Measurements from ENCODE around the gene NDUFA7. TPM values are rescaled to one million over a fixed set of nuclear protein-coding genes. Genes with fewer than 3 reads are reported as not detected.
"Not testable (repeated sequence)": the region's sequence is repeated elsewhere in the genome, so short reads cannot be mapped to it uniquely, and the experiment has no call there.

Gene NDUFA7
- total and polyA plus RNA-seq, 11 donors, result 74.5 to 393 (median 104) TPM

DNA sequence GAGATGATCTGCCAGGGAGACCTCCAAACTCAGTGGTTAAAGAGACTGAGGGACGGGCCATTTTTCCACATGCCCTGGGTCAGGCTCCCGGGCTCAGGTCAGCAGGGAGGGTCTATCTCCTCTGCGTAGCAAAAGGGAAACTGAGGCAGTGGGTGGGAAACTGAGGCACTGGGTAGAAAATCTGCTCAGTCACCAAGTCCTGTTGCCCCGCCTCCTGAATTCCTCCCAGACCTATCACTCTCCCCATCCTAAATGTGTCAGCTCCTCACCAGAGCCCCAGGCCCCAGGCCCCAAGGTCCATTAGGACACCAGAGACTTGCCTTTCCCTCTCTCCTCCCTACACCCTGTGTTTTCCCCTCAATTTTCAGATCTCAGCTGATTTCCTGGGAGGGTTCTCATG lies 15.4 kb downstream of the NDUFA7 start:
- intact Hi-C loops (cut with DNase I), result no loop called here
- peak overlapping the region in 2 of 12 donors; percentile 66 to 83 for H3K4me3 ChIP-seq
- peak in 4 of 5 donors; percentile 2 to 25 (median 12) for DNase-seq

DNA sequence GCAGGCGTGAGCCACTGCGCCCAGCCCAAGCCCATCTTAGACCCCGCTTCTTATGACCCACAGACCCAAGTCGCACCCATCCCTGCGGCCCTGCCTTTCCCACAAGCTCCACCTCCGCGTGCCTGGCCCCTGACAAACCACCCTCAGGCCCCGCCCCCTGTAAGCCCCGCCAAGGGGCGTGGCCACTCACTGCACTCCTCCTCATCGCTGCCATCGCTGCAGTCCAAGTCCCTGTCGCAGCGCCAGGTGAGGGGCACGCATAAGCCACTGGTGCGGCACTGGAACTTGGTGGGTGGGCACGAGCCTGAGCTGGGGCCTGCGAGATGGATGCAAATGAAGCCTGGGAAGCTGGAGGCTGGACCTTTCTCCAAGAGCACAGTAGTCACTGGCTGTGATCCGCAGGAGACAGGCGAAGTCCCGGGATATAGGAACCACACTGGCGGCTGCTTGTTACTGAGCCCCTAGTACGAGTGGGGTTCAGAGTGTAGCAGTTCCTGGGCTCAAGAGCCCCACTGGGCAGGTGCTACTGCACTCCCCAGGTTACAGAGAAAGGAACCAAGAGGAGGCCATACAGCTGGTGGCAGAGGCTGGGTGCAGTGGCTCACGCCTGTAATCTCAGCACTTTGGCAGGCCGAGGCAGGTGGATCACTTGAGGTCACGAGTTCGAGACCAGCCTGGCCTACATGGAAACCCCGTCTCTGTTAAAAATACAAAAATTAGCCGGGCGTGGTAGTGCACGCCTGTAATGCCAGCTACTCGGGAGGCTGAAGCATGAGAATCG lies 16.1 kb downstream of the NDUFA7 start:
- TF ChIP-seq, protein P1, sequence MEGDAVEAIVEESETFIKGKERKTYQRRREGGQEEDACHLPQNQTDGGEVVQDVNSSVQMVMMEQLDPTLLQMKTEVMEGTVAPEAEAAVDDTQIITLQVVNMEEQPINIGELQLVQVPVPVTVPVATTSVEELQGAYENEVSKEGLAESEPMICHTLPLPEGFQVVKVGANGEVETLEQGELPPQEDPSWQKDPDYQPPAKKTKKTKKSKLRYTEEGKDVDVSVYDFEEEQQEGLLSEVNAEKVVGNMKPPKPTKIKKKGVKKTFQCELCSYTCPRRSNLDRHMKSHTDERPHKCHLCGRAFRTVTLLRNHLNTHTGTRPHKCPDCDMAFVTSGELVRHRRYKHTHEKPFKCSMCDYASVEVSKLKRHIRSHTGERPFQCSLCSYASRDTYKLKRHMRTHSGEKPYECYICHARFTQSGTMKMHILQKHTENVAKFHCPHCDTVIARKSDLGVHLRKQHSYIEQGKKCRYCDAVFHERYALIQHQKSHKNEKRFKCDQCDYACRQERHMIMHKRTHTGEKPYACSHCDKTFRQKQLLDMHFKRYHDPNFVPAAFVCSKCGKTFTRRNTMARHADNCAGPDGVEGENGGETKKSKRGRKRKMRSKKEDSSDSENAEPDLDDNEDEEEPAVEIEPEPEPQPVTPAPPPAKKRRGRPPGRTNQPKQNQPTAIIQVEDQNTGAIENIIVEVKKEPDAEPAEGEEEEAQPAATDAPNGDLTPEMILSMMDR (IDR thresholded peaks at IDR 0.05), result no peak
- TF ChIP-seq POLR2A (IDR thresholded peaks at IDR 0.05), result no peak
- intact Hi-C loops (cut with DNase I), result no loop called here
- WGBS, 4 donors, result 83 to 84% (median 84%) methylated on average over 31 to 33 of the region's 33 CpGs
- no peak overlapping the region for H3K4me3 ChIP-seq
- no peaks in the 10 kb centered on the region for H3K9me3 ChIP-seq
- DNase-seq (peak in 4 of 5 donors; percentile 6 to 33 (median 24)), ATAC-seq (no peak)
- no peak overlapping the region for H3K27ac ChIP-seq
- peaks cover 0 to 46% (median 28%) of the 10 kb centered on the region in 12 donors for H3K4me1 ChIP-seq
- no peaks in the 10 kb centered on the region for H3K27me3 ChIP-seq
- peaks cover 0 to 15% (median 10%) of the 10 kb centered on the region in 9 donors for H3K36me3 ChIP-seq

More for the DNA sequence above, 15.4 kb downstream of the NDUFA7 start:
- no peak for ATAC-seq
- Histone ChIP-seq H3K27ac (peak overlapping the region in 8 of 12 donors; percentile 18 to 58 (median 39)), H3K27me3 (no peaks in the 10 kb centered on the region), H3K9me3 (no peaks in the 10 kb centered on the region), H3K36me3 (peaks cover 0 to 22% (median 16%) of the 10 kb centered on the region in 9 donors), H3K4me1 (peaks cover 0 to 46% (median 28%) of the 10 kb centered on the region in 12 donors)
- 84 to 98% (median 93%) methylated on average over 4 of the region's 4 CpGs for WGBS, 4 donors
- TF ChIP-seq, protein P1 (IDR thresholded peaks at IDR 0.05), result no peak
- TF ChIP-seq POLR2A (IDR thresholded peaks at IDR 0.05), result no peak

DNA sequence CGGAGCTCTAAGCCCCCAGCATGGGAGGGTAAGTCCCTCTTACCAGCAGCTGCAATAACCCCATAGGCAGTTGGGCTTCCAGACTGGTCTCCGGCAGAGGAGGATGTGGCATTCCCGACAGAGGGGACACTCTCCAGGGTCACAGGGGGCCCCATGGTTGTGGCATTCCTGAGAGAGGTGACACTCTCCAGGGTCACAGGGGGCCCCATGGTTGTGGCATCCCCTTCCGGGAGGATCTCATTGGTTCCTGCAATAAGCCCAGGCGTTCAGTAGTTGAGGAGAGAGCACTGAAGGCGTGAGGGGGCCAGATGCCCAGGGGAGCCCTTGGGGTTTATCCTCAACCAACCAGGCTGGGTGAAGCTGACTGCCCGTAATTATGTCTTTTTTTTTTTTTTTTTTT lies 18.4 kb downstream of the NDUFA7 start:
- Histone ChIP-seq H3K9me3 (no peaks in the 10 kb centered on the region), H3K4me1 (peaks cover 0 to 29% (median 14%) of the 10 kb centered on the region in 12 donors), H3K27ac (peak overlapping the region in 1 of 12 donors; percentile 28), H3K4me3 (no peak overlapping the region), H3K27me3 (no peaks in the 10 kb centered on the region), H3K36me3 (peaks cover 0 to 12% (median 0%) of the 10 kb centered on the region in 9 donors)
- 52 to 58% (median 56%) methylated on average over 7 of the region's 7 CpGs for WGBS, 4 donors
- DNase-seq, result peak in 1 of 5 donors; percentile 27
- TF ChIP-seq, protein P1 (IDR thresholded peaks at IDR 0.05), result no peak
- TF ChIP-seq POLR2A (IDR thresholded peaks at IDR 0.05), result no peak
- intact Hi-C loops (cut with DNase I), result no loop called here
- peak in 3 of 4 donors; percentile 2 to 21 (median 4) for ATAC-seq

DNA sequence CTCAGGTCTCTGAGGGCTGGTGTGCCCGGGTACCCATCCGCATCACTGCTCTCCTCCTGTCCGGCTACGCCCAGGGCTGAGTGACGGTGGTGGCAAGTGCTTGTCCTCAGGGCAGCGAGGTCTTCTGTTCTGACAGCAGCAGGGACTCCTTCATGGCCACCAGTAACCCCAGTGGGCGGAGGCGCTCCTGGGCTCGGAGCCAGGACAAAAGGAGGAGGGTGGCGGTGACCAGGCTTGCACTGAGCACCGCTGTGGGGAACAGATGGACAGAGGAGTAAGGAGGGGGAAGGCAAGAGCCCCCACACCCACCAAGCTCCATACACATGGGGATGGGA lies 18.9 kb downstream of the NDUFA7 start:
- Histone ChIP-seq H3K4me1 (peaks cover 0 to 25% (median 10%) of the 10 kb centered on the region in 12 donors), H3K9me3 (no peaks in the 10 kb centered on the region), H3K4me3 (no peak overlapping the region), H3K36me3 (peaks cover 0 to 12% (median 0%) of the 10 kb centered on the region in 9 donors), H3K27me3 (no peaks in the 10 kb centered on the region), H3K27ac (peak overlapping the region in 1 of 12 donors; percentile 28)
- peak; percentile 73 to 89 (median 82) for ATAC-seq
- intact Hi-C loops (cut with DNase I), result no loop called here
- DNase-seq, result peak; percentile 58 to 86 (median 76)
- WGBS, 4 donors, result 15 to 34% (median 25%) methylated on average over 4 to 11 of the region's 11 CpGs
- TF ChIP-seq POLR2A (IDR thresholded peaks at IDR 0.05), result no peak
- TF ChIP-seq, protein P1 (IDR thresholded peaks at IDR 0.05), result no peak

DNA sequence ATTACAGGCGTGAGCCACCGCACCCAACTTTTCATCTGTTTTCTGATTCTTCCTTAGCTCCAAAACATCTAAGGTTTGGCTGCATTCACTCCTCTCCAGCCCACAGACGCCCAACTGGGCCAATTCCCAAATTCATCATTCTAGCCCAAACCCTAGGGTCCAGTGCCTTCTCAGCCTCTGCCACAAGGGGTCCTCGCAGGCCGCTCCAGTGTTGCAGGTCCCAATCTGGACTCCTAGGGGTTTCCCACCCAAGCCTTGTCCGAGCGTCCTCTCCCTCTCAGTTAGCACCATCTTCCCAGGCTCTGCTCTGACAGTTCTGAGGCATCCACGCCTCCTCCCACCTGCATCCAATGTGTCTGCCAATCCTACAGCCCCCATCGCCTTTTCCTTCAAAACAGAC lies 29.8 kb downstream of the NDUFA7 start:
- WGBS, 4 donors, result no CpG with 5 or more reads among the region's 9 CpGs
- H3K4me3 ChIP-seq; H3K36me3 ChIP-seq; H3K9me3 ChIP-seq; H3K4me1 ChIP-seq; H3K27me3 ChIP-seq; DNase-seq; intact Hi-C loops (cut with DNase I); H3K27ac ChIP-seq: not testable (repeated sequence)
- peak; percentile 47 to 76 (median 72) for ATAC-seq

DNA sequence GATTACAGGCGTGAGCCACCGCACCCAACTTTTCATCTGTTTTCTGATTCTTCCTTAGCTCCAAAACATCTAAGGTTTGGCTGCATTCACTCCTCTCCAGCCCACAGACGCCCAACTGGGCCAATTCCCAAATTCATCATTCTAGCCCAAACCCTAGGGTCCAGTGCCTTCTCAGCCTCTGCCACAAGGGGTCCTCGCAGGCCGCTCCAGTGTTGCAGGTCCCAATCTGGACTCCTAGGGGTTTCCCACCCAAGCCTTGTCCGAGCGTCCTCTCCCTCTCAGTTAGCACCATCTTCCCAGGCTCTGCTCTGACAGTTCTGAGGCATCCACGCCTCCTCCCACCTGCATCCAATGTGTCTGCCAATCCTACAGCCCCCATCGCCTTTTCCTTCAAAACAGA lies 44.7 kb downstream of the NDUFA7 start:
- DNase-seq; H3K27me3 ChIP-seq; H3K9me3 ChIP-seq; H3K4me3 ChIP-seq; H3K4me1 ChIP-seq; intact Hi-C loops (cut with DNase I); H3K36me3 ChIP-seq; H3K27ac ChIP-seq: not testable (repeated sequence)
- ATAC-seq, result peak in 3 of 4 donors; percentile 64 to 76 (median 73)
- WGBS, 4 donors, result no CpG with 5 or more reads among the region's 9 CpGs

All from heart left ventricle (tissue), 16 donors.